ENCODE data around the gene CAMSAP1.

DNA sequence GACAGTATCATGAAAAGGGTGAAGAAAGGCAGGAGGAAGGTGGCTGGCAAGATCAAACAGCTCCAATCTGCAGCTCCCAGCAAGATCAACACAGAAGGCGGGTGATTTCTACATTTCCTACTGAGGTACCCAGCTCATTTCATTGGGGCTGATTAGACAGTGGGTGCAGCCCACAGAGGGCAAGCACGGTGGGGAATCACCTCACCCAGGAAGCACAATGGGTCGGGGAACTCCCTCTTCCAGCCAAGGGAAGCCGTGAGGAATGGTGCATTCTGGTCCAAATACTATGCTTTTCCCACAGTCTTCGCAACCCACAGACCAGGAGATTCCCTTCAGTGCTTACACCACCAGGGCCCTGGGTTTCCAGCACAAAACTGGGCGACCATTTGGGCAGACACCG, 66.8 kb downstream of the CAMSAP1 start:
- TF ChIP-seq, protein P1, sequence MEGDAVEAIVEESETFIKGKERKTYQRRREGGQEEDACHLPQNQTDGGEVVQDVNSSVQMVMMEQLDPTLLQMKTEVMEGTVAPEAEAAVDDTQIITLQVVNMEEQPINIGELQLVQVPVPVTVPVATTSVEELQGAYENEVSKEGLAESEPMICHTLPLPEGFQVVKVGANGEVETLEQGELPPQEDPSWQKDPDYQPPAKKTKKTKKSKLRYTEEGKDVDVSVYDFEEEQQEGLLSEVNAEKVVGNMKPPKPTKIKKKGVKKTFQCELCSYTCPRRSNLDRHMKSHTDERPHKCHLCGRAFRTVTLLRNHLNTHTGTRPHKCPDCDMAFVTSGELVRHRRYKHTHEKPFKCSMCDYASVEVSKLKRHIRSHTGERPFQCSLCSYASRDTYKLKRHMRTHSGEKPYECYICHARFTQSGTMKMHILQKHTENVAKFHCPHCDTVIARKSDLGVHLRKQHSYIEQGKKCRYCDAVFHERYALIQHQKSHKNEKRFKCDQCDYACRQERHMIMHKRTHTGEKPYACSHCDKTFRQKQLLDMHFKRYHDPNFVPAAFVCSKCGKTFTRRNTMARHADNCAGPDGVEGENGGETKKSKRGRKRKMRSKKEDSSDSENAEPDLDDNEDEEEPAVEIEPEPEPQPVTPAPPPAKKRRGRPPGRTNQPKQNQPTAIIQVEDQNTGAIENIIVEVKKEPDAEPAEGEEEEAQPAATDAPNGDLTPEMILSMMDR (IDR thresholded peaks at IDR 0.05) = no peak
- no peak for TF ChIP-seq POLR2A (IDR thresholded peaks at IDR 0.05)
